Measurements from ENCODE around the gene SDK2. TPM values are rescaled to one million over a fixed set of nuclear protein-coding genes. Genes with fewer than 3 reads are reported as not detected.

Gene SDK2
- total and polyA plus RNA-seq, 2 experiments from 2014 or later, result 0.74 to 5.1 TPM

DNA sequence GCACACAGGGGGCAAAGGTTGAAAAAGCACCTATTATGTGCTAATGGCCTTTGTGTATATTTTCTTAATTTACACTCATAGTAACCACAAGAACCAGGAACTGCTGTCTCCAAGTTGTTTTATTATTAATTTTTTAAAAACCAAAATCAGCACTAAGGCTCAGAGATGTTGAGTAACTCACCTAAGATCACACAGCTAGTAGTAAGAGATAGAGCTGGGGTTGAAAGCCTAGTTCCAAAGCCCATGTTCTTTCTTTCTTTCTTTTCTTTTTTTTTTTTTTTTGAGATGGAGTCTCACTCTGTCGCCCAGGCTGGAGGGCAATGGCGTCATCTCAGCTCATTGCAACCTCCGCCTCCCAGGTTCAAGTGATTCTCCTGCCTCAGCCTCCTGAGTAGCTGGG lies 75.3 kb downstream of the SDK2 start (continued):
- no peak for TF ChIP-seq ZNF462 (CRISPR knock-in tag; IDR thresholded peaks at IDR 0.05)
- no peak for TF ChIP-seq POLR2AphosphoS5 (IDR thresholded peaks at IDR 0.05; ENCODE audit: low read depth)
- no peak for TF ChIP-seq REST (IDR thresholded peaks at IDR 0.05; ENCODE audit: unreplicated experiment)

- ATAC-seq (peak; percentile 88), DNase-seq (ENCODE audit: low spot score) (peak; percentile 94)
- H3K9me3 Mint-ChIP-seq, result peaks cover 3% of the 10 kb centered on the region; the same call in 1 of the 3 replicates
- H3K4me1 Mint-ChIP-seq, result peaks cover 50% of the 10 kb centered on the region
- no peaks in the 10 kb centered on the region for H3K27me3 ChIP-seq (ENCODE audit: insufficient read depth)
- no peak overlapping the region for H3K4me3 ChIP-seq
- H3K27ac ChIP-seq (ENCODE audit: low read depth), result peak overlapping the region; percentile 89
- peaks cover 45% of the 10 kb centered on the region for H3K4me1 ChIP-seq (ENCODE audit: insufficient read depth)
- peak overlapping the region; percentile 45 for H3K4me2 ChIP-seq
- H4K20me1 ChIP-seq (replicated peaks; ENCODE audit: insufficient read depth), result no peaks in the 10 kb centered on the region
- H2AFZ ChIP-seq, result no peak overlapping the region
- H3K9me2 ChIP-seq (ENCODE audit: insufficient read depth), result no peaks in the 10 kb centered on the region
- H3K79me2 ChIP-seq (replicated peaks; ENCODE audit: insufficient read depth), result no peaks in the 10 kb centered on the region
- H3F3A ChIP-seq (replicated peaks; ENCODE audit: low read depth), result no peaks in the 10 kb centered on the region; the same call in 1 of the 2 replicates
- H3K4me3 Mint-ChIP-seq, result 0 out of 3 replicates have a peak overlapping the region, but pooled peaks have one; percentile 23
- no peaks in the 10 kb centered on the region for H3K36me3 Mint-ChIP-seq (ENCODE audit: low read depth)
- H3K27me3 Mint-ChIP-seq (ENCODE audit: insufficient read depth, low read depth, poor library complexity), result peaks cover 15% of the 10 kb centered on the region
- no peaks in the 10 kb centered on the region for H3K36me3 ChIP-seq (ENCODE audit: insufficient read depth)
- H3K27ac Mint-ChIP-seq, result peak overlapping the region; percentile 96
- no peak for TF ChIP-seq EZH2 (IDR thresholded peaks at IDR 0.05; ENCODE audit: low read depth, unreplicated experiment)
- TF ChIP-seq REST (IDR thresholded peaks at IDR 0.05; ENCODE audit: unreplicated experiment), result no peak
- TF ChIP-seq ZNF331 (CRISPR knock-in tag; IDR thresholded peaks at IDR 0.05; ENCODE audit: low read depth), result 0 out of 2 replicates have a peak, but pooled peaks have one; percentile 19
Observed at GRCh38 chr17:73566905-73567782, 77.1 kb downstream of the SDK2 start.
